HG02981 (cell line): ENCODE measurements around the gene CYTH1.

Experiments used
- ATAC-seq: cut with Tn5 transposase; IDR thresholded peaks from one replicate; pipeline ENCODE4 v1.9.1; 2021; ENCODE audit warnings: mild to moderate bottlenecking, moderate library complexity; ENCODE audit not compliant: unreplicated experiment

CYTH1 gene

DNA sequence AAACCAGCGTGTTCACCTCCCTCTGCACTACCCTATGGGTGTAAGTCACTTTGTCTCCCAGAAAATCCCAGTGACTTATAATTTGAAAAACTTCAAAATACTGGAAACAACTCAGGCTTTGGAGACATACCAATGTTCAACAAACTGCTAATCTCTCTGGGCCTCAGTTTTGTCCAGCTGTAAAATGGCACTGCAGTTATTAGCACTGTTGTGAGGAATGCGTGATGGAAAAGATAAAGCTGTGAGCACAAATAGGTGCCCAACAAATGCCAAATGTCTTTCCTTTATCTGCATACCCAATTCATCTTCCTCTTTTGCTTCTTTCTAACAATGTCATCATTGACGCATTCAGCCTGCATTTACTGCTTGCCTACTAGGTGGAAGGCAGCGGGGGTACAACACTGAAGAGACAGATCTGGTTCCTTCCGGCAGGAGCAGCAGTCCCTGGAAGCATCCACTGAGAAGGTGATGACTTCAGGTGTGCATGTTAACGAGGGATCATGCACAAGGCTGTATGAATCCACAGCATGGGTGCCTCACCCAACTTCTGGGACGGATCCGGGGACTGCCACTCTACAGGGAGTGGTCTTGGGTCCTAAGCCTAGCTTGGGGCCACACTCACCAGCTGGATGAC lies 63.4 kb downstream of the CYTH1 start:
- no peak for ATAC-seq

DNA sequence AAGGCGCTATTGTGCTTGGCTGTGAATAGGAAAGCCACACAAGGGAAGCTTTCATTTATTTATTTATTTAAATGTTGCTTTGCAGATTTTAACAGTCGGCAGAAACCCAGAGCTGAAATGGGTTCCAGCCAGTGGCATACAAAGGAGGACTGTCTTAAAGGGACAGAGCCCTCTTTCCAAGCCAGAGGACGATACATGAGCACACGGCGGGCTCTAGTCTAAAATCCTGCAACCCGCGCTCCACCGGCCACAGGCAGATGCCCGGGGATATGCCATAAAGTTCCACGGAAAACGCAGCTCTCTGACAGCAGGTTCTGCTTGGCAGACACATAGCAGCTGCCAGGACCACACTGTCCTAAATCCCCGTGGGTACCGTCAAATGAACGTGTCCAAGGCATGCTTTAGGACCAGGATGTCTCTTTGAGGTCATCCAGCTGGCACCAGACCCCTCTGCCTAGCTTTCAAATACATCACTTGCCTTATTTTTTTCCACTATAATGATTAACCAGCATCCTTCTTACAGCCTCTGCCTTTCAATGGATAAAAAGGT lies 64.6 kb downstream of the CYTH1 start:
- ATAC-seq, result no peak

DNA sequence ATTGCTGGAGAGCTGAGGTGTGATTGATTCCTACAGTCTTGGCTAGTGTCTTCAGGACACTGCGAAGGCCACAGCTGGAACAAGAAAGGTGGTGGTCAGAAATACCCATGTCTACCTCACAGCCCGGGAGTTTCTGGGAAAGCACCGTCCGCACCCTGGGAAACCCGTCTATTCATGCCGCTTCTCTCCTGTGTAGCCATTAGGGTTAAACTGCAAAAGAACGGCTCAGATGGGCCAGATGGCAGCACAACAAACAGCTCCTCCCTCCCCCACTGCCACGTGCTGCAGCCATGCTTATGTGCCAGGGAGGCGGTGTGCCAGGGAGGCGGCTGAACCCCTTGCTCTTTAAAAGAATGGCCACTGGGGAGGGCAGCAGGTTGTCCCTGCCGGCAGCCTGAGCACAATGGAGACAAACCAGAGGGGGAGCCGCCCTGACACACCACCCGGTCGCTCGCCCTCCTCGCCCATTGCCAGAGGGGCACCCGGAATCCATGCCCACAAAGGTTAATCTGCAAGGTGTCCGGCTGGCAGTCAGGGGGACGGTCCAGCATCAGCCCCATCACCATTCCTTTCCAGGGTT lies 65.2 kb downstream of the CYTH1 start:
- ATAC-seq, result no peak

DNA sequence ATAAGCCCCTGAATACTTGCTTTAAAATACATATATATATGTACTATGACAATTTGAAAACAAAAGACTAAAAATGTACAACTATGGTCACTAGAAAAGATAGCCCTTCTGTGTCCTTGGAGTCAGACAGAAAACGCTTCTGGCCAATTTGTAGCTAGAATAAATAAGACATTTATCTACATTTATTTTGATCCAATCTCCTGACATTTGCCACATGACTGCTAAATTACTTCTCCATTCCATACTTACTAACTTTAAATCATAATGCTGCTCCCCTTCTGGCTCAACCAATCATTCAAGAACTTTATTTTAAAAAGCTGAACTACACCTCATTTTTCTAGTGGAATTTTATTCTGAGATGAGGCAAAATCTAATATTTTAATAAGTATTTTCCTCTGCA lies 65.8 kb downstream of the CYTH1 start:
- no peak for ATAC-seq

DNA sequence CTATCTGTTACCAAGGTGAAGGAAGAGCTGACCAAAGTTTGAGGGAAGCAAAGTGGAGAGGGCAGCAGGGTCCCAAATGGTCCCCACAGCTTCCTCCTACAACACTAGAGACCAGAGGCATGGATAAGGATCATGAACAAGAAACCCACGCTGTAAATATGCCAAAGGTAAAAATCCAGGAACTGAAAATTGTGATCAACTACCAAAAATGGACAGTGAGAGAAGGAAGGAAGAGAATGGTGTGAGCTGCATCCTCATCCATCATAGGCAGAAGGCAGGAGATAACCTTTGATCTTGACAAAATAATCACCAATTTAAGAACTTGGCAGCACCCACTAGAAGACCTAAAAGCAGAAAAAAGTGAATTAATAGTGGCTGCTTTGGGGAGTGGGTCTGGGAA lies 66.2 kb downstream of the CYTH1 start:
- no peak for ATAC-seq

DNA sequence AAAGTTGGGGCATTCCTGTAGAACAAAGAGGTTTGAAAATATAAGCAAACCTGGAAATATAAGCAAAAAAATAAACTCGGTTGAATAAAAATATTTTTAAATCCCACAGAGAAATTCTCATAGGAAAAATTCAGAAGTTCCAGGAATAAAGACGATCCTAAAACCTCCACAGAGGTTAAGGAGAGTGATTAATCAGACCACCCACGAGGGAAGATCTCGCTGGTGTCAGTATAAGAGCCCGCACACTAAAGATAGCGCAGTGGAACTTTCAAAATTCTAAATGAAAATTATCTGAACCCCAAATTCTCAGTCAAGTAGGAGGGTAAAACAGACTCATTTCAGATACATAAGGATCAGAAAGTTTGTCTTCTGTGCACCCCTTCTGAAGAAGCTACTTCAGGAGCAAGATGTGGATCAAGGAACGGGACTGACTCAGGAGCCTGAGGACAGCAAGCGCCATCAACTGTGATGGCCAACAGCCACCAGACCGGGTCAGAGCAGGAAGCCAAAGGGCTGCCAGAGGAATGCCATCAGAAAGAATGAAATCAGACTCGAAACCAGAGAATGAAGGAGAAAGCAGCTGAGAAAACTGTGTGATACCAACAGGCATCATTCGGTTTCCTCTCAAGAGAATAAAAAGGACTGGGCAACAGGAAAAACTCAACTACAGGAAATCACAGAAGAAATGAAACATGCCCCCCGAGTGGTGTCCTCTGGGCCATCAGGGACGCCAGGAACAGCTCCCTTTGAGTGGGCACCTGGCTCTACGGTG lies 66.9 kb downstream of the CYTH1 start:
- ATAC-seq, result no peak

DNA sequence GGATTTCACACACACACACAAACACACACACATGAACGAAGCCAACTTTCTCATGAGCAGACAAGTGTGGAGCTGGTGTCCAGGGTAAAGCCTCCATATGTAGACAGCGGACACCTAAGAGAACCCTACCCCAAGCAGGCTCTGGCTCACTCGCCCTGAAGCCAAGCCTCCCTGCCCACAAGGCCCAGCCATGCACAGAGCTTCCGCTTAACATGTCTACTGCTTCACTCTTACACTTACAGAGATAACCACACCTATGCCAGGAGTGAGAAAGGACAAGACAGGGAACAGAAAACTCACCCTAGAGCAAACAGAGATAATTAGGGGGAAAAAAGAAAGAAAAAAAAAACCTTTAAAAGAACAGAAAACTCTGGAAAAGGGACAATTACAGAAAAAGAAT lies 67.5 kb downstream of the CYTH1 start:
- ATAC-seq, result no peak

DNA sequence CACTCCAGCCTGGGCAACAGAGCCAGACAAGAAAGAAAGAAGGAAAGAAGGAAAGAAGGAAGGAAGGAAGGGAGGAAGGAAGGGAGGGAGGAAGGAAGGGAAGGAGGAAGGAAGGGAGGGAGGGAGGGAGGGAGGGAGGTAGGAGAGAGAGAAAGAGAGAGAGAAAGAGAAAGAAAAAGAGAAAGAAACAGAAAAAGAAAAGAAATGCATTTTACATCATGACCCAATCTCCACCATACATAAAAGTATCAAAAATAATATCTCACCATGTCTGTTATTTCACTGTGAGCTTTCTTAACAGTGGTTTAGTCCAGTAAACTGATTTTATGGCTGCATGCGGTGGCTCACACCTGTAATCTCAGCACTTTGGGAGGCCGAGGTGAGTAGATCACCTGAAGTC lies 70.0 kb downstream of the CYTH1 start:
- ATAC-seq, result no peak

DNA sequence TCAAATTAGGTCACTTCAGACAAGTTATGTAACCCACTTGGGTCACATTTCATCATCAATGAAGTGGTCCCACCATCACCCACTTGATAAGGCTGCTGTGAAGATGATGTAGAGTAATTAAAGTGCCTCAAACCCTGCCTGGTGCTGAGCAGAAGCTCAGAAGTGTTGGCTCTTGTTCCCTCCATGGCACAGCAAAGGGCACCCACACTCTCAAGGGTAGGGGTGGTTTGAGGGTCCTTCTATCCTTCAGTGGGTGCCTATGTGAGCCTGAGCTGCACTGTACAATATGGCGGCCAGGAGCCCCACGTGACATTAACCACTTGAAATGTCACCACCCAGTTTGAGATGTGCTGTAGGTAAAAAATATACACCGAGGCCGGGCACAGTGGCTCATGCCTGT lies 71.5 kb downstream of the CYTH1 start:
- ATAC-seq, result no peak

DNA sequence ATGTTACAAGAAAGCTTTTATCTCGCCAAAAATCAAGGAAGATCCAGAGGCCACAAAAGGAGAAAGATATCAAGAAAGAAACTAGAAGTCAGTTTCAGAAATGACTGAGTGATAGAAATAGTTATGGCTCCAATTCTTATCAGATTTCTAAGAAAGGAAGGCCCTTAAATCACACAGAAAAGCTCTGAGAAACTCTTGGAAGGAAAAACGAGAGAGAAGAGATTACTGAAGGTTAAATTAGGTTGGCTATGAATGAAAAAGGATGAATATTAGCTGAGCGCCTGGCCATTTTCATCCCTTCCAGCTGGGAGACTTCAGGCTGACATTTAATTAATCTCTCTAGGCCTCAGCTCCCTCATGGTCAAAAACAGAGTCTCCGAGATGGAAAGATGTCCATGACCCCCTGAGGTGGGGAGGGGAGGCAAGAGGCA lies 72.3 kb downstream of the CYTH1 start:
- no peak for ATAC-seq

DNA sequence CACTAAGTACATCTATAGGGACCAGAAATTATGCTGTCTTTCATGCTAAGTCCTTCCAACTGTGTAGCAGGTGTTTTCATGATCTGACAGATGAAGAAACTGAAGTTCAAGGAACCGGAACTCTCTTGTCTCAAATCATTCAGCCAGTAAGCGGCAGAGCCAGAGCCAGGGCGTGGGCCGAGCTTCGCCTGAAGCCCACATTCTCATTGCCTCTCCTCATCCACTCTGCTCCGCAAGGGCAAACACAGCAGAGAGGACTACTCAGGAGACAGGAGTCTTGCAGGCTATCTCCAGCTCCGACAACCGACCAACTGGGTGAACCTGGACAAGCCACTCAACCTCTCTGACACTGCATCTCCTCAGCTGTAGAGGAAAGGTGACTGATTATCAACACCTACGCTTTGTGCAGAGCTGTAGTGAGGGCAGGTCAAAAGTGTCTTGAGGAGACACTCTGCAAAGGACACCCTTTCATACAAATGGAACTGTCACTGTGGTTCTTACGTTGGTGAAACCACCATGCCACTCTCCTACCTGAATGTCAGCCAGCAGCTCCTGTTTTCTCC lies 72.9 kb downstream of the CYTH1 start:
- ATAC-seq, result no peak

DNA sequence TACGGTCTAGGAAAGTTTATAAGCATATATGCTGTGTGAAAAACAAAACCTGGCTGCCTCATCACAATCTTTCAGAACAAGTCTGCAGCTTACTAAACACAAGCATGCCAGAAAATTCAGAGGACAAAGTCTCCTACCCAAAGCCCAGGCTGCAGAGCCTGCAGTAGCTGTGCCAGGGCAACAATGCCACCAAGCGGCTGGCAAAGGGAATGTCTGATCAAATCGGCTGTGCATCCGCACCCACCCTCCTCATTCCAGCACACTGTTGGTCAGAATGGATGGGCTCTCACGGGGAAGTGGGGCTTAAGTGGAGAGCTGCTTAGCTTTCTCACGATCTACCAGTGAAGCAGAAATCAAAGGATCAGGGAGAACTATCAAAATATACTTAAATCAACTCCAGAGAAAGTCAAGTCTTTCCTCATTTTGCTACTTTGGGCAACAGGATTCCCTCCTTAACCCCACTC lies 73.5 kb downstream of the CYTH1 start:
- ATAC-seq, result peak; percentile 44

DNA sequence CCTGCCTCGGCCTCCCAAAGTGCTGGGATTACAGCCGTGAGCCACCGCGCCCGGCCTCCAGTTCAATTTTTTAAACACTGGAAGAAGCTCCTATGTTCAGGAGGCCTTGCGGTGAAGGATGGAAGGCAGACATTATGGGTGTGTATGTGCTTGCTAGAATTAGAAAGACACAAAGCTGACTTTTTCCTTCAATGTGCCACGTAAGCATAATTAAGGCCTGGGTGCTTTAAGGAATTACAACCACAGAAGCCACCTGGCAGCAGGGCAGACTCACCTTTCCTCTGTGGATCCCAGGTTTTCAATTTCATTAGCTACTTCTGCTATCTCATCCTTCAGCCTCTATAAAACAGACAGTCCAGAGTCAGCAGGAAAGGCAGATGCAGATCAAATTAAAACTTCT lies 74.2 kb downstream of the CYTH1 start:
- ATAC-seq, result no peak

DNA sequence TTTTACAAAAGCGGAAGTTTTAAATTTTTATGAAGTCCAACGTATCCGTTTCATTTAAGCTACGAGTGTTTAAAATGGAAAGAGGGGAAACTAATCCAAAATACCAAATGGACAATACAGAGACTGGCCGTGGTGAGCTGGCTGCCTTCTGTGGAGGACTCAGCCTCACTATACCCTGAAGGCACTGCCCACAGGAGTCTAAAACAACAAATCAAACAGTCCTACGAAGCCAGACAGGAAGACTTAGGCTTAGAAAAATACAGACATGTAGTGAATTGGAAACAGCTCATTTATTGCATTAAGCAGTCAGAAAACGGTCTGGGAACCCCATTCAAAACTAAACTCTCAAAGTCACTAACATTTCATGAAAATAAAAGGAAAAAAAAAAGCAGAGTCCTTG lies 75.1 kb downstream of the CYTH1 start:
- ATAC-seq, result no peak

DNA sequence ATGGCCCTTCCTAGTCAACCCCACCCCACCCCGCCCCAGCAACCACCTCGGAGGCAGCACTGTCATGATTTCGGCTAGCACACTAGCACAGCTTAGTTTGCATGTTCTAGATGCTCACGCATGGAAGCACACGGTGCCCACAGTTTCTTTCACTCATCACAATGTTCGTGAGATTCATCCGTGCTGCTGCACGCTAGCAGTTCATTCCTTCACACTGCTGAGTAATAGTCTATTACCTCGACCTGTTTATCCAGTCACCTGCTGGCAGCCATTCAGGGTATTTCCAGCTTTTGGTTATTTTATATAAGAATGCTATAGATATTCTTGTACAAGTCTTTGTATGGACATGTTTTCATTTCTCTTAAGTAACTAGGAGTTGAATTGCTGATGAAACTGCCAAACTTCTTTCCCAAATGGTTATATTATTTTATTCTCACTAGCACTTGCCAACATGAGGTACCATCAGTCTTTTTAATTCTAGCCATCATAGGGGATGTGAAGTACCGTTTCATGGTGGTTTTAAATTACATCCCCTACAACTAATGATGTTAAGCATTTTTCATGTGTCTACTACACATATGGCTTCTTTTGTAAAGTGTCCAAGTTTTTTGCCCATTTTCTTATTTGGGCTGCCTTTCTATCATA lies 75.7 kb downstream of the CYTH1 start:
- no peak for ATAC-seq

DNA sequence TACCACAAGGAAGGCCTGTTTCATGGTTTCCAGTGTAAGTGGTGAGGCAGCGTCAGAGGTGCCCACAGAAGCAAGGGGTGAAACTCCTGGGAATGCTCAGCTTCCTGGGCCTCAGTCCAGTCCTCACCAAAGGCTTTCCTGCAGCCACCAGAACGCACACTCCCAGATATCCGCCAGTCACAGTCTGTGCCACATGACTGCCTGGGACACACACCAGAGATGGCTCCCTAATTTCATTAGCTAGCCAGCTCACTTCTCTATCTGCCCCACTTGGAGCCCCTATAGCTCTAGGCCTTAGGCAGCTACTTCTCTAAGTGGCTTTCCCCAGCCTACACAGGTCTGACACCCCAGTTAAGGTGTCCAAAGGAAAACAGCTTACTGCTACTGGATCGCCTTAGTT lies 77.0 kb downstream of the CYTH1 start:
- no peak for ATAC-seq

DNA sequence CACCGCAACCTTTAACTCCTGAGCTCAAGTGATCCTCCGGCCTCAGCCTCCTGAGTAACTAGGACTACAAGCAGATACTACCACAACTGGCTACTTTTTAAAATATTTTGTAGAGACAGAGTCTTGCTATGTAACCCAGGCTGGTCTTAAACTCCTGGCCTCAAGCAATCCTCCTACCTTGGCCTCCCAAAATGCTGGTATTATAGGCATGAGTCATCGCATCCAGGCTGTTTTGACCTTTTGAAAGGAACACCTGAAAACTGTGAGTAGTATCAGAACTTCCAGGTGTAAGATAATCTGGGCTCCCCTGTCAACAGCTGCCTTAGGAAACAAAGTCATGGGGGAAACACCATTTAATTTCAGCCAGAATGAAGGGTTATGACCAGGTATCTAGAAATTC lies 77.5 kb downstream of the CYTH1 start:
- no peak for ATAC-seq

DNA sequence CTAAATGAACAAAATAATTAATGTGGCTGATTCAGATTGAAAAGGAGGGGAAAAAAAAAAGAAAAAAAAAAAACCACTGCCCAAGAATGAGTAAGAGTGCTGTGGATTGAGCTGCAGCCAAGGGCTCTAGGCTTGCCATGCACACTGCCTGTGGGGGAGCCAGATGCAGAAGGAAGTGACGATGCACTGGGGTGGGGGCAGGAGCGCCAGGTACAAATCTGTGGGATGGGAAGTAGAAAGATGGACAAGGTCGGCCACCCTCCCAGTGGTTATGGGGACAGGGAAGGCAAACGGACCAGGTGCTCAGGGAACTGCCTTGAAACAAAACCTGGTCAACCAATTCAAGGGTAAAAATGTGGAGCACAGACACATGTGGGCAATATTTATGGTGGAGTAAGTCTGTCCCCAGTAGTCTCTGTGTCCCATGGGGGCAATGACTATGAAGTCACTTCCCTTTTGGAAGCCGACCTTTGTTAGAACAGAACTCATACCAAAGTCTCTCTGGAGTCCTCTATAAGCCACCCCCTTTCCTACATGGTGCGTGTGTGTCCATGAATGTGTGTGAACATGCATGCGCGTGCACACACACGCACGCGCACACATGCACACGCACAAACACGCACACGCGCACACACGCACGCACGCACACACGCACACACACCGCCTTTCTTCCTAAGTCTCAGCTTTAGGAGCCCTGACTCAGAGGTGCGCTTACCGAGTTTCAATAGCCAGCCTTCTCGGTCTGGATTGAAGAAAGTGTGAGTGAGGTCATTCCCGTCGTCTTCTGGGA lies 84.3 kb downstream of the CYTH1 start:
- no peak for ATAC-seq

DNA sequence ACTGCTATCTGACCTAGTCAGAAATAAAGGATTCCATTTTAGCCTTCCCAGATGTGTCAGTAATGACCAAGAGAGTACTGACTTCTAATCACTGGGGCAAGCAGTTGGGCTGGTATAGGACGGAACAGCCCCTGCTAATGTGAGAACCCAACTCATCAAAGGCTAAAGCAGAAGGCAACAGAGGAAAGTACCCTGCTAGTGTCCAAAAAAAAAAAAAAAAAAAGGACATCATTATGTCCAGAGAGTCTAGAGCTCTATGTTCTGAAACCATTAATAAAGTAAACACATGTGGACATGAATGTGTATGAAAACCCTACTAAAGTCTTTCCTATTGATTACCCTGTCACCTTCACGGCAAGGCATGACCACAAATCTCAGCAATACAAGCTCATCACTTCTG lies 85.0 kb downstream of the CYTH1 start:
- ATAC-seq, result no peak
